Effector CD8-positive, alpha-beta T cell (primary cell): ENCODE results near the gene CLMP.
"Not testable (repeated sequence)": the region's sequence is repeated elsewhere in the genome, so short reads cannot be mapped to it uniquely, and the experiment has no call there.

ENCODE experiments used
- DNase-seq: peaks from one replicate; lab custom pipeline; 2025; lab: John Stamatoyannopoulos, UW

Gene CLMP

GRCh38 chr11:123217897-123218296, 22.8 kb upstream of the CLMP start:
- DNase-seq, result no peak

- no peak for DNase-seq
Measured at GRCh38 chr11:123216249-123216648, 21.2 kb upstream of the CLMP start.

GRCh38 chr11:123214940-123215339, 19.9 kb upstream of the CLMP start:
- DNase-seq, result no peak

GRCh38 chr11:123214396-123214795, 19.3 kb upstream of the CLMP start:
- DNase-seq, result no peak

GRCh38 chr11:123213307-123213771, 18.3 kb upstream of the CLMP start:
- DNase-seq, result no peak

GRCh38 chr11:123212406-123212805, 17.4 kb upstream of the CLMP start:
- DNase-seq, result no peak

GRCh38 chr11:123211981-123212380, 16.9 kb upstream of the CLMP start:
- no peak for DNase-seq

- no peak for DNase-seq
Measured at GRCh38 chr11:123211149-123211852, 16.3 kb upstream of the CLMP start.

GRCh38 chr11:123209591-123209990, 14.5 kb upstream of the CLMP start:
- no peak for DNase-seq

GRCh38 chr11:123206791-123207434, 11.9 kb upstream of the CLMP start:
- no peak for DNase-seq

GRCh38 chr11:123206055-123206454, 11.0 kb upstream of the CLMP start:
- DNase-seq, result not testable (repeated sequence)

GRCh38 chr11:123203934-123204333, 8.9 kb upstream of the CLMP start:
- no peak for DNase-seq

GRCh38 chr11:123203471-123203870, 8.4 kb upstream of the CLMP start:
- DNase-seq, result no peak

- no peak for DNase-seq
Measured at GRCh38 chr11:123202155-123203151, 7.4 kb upstream of the CLMP start.

GRCh38 chr11:123200264-123200663, 5.2 kb upstream of the CLMP start:
- no peak for DNase-seq

- no peak for DNase-seq
Measured at GRCh38 chr11:123197711-123198110, 2.7 kb upstream of the CLMP start.

- no peak for DNase-seq
Measured at GRCh38 chr11:123196060-123196714, 1.1 kb upstream of the CLMP start.

- no peak for DNase-seq
Measured at GRCh38 chr11:123194337-123195187, 486 bp downstream of the CLMP start.

GRCh38 chr11:123193742-123194141, 1.3 kb downstream of the CLMP start:
- DNase-seq, result no peak

GRCh38 chr11:123191939-123192338, 3.1 kb downstream of the CLMP start:
- no peak for DNase-seq

- DNase-seq, result no peak
Measured at GRCh38 chr11:123190518-123190917, 4.5 kb downstream of the CLMP start.
